Tibial artery (tissue), 4 donors: ENCODE measurements around the gene TUBGCP2.

Experiments used
- DNase-seq, 2 donors: peaks; one replicate each; pipeline ENCODE4 v3.0.0-alpha.2; 2019
- H3K27ac ChIP-seq, 2 donors: fragments of 200-600 bp; sonication (generic) in 1 of 2; 1 replicate in 1 of 2; 2 replicates in 1 of 2; pipeline ENCODE4 v1.5.1; 2018 to 2019; ENCODE audit warnings: mild to moderate bottlenecking in 1 of 2
- H3K27me3 ChIP-seq, 2 donors: fragments of 200-600 bp; sonication (generic) in 1 of 2; one replicate each; pipeline versions ENCODE4 v1.5.1 to v1.6.0; 2016 to 2019
- H3K36me3 ChIP-seq, 3 donors: fragments of 200-600 bp; sonication (generic) in 2 of 3; one replicate each; pipeline ENCODE4 v1.5.1; 2016 to 2019; ENCODE audit warnings: mild to moderate bottlenecking in 2 of 3
- H3K4me1 ChIP-seq, 4 donors: fragments of 200-600 bp; sonication (generic) in 2 of 4; 1 replicate in 3 of 4; 2 replicates in 1 of 4; pipeline ENCODE4 v1.5.1; 2016 to 2019
- H3K4me3 ChIP-seq, 2 donors: fragments of 200-600 bp; sonication (generic) in 1 of 2; 1 replicate in 1 of 2; 2 replicates in 1 of 2; pipeline ENCODE4 v1.5.1; 2018 to 2019; ENCODE audit warnings: mild to moderate bottlenecking in 2 of 2
- H3K9me3 ChIP-seq, 3 donors: fragments of 200-600 bp; sonication (generic) in 1 of 3; one replicate each; pipeline ENCODE4 v1.5.1; 2016 to 2019
- CTCF ChIP-seq, 2 experiments: fragments of 200-600 bp in 1 of 2; fragments of 450-650 bp in 1 of 2; IDR thresholded peaks; one replicate each; pipeline ENCODE4 v1.5.1; 2017 to 2019; ENCODE audit warnings: antibody characterized with exemption in 2 of 2, mild to moderate bottlenecking in 1 of 2, moderate library complexity in 1 of 2
- intact Hi-C: fragments of 100-400 bp; cut with DNase I; formaldehyde crosslinking; loops from one replicate; pipeline ENCODE4 v1.15.0; 2023; ENCODE audit warnings: low total_unique reads

Gene TUBGCP2

GRCh38 chr10:133281628-133282372, 26.9 kb downstream of the TUBGCP2 start:
- peaks cover 0 to 9% of the 10 kb centered on the region in 2 donors for H3K27me3 ChIP-seq
- DNase-seq = no peak
- TF ChIP-seq CTCF (IDR thresholded peaks at IDR 0.05) = no peak
- peaks cover 68 to 90% (median 81%) of the 10 kb centered on the region in 3 donors for H3K36me3 ChIP-seq
- H3K4me1 ChIP-seq = peaks cover 0 to 10% (median 3%) of the 10 kb centered on the region in 4 donors
- H3K9me3 ChIP-seq = no peaks in the 10 kb centered on the region
- no peak overlapping the region for H3K27ac ChIP-seq
- H3K4me3 ChIP-seq = no peak overlapping the region
- intact Hi-C loops = no loop called here

GRCh38 chr10:133281084-133281483, 27.6 kb downstream of the TUBGCP2 start:
- peaks cover 60 to 83% (median 75%) of the 10 kb centered on the region in 3 donors for H3K36me3 ChIP-seq
- no peaks in the 10 kb centered on the region for H3K9me3 ChIP-seq
- no peak for TF ChIP-seq CTCF (IDR thresholded peaks at IDR 0.05)
- intact Hi-C loops = no loop called here
- peaks cover 0 to 18% (median 6%) of the 10 kb centered on the region in 4 donors for H3K4me1 ChIP-seq
- no peak overlapping the region for H3K27ac ChIP-seq
- no peak overlapping the region for H3K4me3 ChIP-seq
- H3K27me3 ChIP-seq = peaks cover 0 to 16% of the 10 kb centered on the region in 2 donors
- DNase-seq = no peak

GRCh38 chr10:133280391-133281059, 28.1 kb downstream of the TUBGCP2 start:
- no peak for TF ChIP-seq CTCF (IDR thresholded peaks at IDR 0.05)
- H3K4me3 ChIP-seq = no peak overlapping the region
- intact Hi-C loops = no loop called here
- no peaks in the 10 kb centered on the region for H3K9me3 ChIP-seq
- H3K27ac ChIP-seq = no peak overlapping the region
- DNase-seq = no peak
- H3K27me3 ChIP-seq = peaks cover 0 to 20% of the 10 kb centered on the region in 2 donors
- peaks cover 55 to 77% (median 70%) of the 10 kb centered on the region in 3 donors for H3K36me3 ChIP-seq
- H3K4me1 ChIP-seq = peaks cover 0 to 20% (median 6%) of the 10 kb centered on the region in 4 donors

- no peak for TF ChIP-seq CTCF (IDR thresholded peaks at IDR 0.05)
- H3K27me3 ChIP-seq = peaks cover 0 to 20% of the 10 kb centered on the region in 2 donors
- peaks cover 45 to 68% (median 60%) of the 10 kb centered on the region in 3 donors for H3K36me3 ChIP-seq
- no peak for DNase-seq
- intact Hi-C loops = no loop called here
- peaks cover 0 to 20% (median 6%) of the 10 kb centered on the region in 4 donors for H3K4me1 ChIP-seq
- H3K27ac ChIP-seq = no peak overlapping the region
- H3K4me3 ChIP-seq = no peak overlapping the region
- H3K9me3 ChIP-seq = no peaks in the 10 kb centered on the region
Measured at GRCh38 chr10:133279326-133280226, 29.1 kb downstream of the TUBGCP2 start.

GRCh38 chr10:133278577-133279265, 30.0 kb downstream of the TUBGCP2 start:
- Histone ChIP-seq H3K9me3 (no peaks in the 10 kb centered on the region), H3K27ac (no peak overlapping the region), H3K36me3 (peaks cover 37 to 59% (median 52%) of the 10 kb centered on the region in 3 donors), H3K27me3 (peaks cover 0 to 20% of the 10 kb centered on the region in 2 donors), H3K4me1 (peaks cover 0 to 20% (median 6%) of the 10 kb centered on the region in 4 donors), H3K4me3 (no peak overlapping the region)
- TF ChIP-seq CTCF (IDR thresholded peaks at IDR 0.05) = no peak
- intact Hi-C loops = no loop called here
- DNase-seq = no peak
